ENCODE results near the gene GPR179. TPM values are rescaled to one million over a fixed set of nuclear protein-coding genes. Genes with fewer than 3 reads are reported as not detected.

GPR179 gene, protein sequence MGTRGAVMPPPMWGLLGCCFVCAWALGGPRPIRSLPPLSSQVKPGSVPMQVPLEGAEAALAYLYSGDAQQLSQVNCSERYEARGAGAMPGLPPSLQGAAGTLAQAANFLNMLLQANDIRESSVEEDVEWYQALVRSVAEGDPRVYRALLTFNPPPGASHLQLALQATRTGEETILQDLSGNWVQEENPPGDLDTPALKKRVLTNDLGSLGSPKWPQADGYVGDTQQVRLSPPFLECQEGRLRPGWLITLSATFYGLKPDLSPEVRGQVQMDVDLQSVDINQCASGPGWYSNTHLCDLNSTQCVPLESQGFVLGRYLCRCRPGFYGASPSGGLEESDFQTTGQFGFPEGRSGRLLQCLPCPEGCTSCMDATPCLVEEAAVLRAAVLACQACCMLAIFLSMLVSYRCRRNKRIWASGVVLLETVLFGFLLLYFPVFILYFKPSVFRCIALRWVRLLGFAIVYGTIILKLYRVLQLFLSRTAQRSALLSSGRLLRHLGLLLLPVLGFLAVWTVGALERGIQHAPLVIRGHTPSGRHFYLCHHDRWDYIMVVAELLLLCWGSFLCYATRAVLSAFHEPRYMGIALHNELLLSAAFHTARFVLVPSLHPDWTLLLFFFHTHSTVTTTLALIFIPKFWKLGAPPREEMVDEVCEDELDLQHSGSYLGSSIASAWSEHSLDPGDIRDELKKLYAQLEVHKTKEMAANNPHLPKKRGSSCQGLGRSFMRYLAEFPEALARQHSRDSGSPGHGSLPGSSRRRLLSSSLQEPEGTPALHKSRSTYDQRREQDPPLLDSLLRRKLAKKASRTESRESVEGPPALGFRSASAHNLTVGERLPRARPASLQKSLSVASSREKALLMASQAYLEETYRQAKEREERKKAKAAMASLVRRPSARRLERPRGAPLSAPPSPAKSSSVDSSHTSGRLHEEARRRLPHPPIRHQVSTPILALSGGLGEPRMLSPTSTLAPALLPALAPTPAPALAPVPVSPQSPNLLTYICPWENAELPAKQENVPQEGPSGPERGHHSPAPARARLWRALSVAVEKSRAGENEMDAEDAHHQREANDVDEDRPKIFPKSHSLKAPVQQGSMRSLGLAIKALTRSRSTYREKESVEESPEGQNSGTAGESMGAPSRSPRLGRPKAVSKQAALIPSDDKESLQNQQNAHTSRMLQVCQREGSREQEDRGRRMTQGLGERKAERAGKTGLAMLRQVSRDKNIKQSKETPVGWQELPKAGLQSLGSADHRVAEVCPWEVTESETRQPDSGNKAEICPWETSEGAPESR (N-terminal part only)
- total RNA-seq, result under 0.01 TPM in 1 of 2 replicates, not detected in the other

GRCh38 chr17:38343608-38344419 lies at the start of gene GPR179:
TSS of gene GPR179 (minus strand) at chr17:38343956. CDS start at chr17:38343789, 167 bp downstream.

DNA sequence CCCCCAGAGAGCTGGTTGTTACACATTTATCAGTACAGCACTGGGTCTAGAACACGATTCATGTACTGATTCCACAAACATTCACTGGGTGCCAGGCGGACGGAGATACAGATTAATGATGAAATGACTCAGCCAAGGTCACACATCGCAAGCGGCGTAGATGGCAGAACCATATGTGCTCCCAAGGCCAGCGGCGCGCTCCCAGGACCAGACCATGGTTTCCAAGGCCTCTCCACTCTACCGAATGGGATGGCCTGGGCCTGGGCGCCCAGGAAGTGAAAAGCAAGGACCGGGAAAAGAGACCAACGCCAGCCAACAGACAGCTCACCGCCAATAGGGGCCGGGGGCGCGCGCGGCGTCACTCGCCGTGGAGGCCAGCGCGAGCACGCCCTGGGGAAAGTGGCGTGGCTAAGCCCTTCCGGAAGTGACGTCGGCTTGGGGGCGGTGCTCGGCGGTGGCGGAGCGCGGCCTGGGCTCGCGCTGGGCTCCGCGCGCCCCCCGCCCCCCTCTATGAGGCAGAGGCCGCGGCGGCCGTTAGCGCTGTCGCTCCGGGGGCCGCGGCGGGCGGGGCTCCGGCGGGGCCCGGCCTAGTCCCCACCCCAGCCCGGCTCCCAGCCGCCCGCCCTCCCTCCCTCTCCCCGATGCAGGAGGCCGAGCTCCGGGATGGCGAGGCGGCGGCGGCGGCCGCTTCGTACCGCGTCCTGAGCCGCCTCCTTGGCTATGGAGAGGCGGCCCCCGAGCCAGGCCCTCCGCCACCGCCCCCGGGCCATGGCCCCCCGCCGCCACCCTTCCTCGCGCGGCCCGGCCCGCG lies 7.9 kb upstream of the GPR179 start, which contains the start of gene SOCS7:
TSS of gene SOCS7 (plus strand) at position 433 of the 811 bp plus-strand sequence. CDS start at position 642, 209 bp downstream.

DNA sequence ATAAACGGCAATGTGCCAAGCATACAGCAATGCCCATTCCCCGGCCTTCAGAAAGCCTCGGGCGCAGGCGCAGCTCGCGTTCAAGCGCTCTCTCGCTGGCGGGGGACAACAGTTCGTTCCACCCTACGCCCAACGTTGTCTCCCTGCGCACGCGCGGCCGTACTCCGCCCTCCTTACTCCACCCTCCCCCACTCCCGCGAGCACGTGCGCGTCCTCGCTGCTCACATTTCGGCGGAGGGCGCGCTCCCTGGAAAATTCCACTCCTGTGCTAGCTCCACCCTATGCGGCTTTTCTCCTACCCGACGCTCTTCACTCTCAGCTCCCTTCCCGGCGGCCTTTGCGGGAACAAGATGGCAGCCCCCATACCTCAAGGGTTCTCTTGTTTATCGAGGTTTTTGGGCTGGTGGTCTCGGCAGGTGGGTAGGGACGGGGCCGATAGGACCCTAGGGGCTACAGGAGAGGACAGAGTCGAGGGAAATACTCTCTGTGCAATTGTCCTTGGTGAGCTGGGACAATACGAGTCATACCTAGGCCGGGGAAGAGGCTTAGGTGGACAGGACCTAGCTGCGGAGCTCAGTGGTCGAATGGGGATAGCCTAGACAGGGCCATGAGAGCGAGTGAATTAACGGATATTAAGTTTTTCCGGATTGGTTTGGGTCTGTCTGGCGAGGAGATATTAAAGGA lies 46.8 kb downstream of the GPR179 start, which contains the start of gene MRPL45:
TSS of gene MRPL45 (plus strand) at position 335 of the 684 bp plus-strand sequence. CDS start at position 351, 16 bp downstream.

Other genes starting within 250 kb of the GPR179 start
- gene TBC1D3E, start 216.0 kb downstream of the GPR179 start, total RNA-seq, result not detected in 2 replicates
- 0.98 TPM in 1 of 2 replicates, not detected in the other for gene TBC1D3, start 151.4 kb downstream of the GPR179 start, total RNA-seq
- gene MRPL45, start 46.8 kb downstream of the GPR179 start, total RNA-seq, result 36.0 and 39.9 TPM in 2 replicates
- 6.6 and 12.1 TPM in 2 replicates for gene SOCS7, start 7.9 kb upstream of the GPR179 start, total RNA-seq
- 16.9 and 27.8 TPM in 2 replicates for gene ARHGAP23, start 84.5 kb upstream of the GPR179 start, total RNA-seq